ENCODE results near the gene FCHSD2. TPM values are rescaled to one million over a fixed set of nuclear protein-coding genes. Genes with fewer than 3 reads are reported as not detected.
A peak's percentile ranks its signal among the peaks of the same experiment; 100 is the strongest.

The FCHSD2 gene
- total and polyA plus RNA-seq, 2 of the 13 experiments (the other 11 are each of a cell fraction or from before 2014, with no cell fraction given) = 20.5 to 24.8 TPM

GRCh38 chr11:73175551-73176144 lies 33.5 kb upstream of the FCHSD2 start (continued):
- no peak for TF ChIP-seq CAMTA2 (CRISPR knock-in tag; IDR thresholded peaks at IDR 0.05; ENCODE audit: borderline replicate concordance)
- no peak for TF ChIP-seq ZNF687 (CRISPR knock-in tag; IDR thresholded peaks at IDR 0.05)
- no peak for TF ChIP-seq FOXK2 (IDR thresholded peaks at IDR 0.05)
- no peak for TF ChIP-seq KLF11 (CRISPR knock-in tag; IDR thresholded peaks at IDR 0.05)
- no peak for TF ChIP-seq ZHX2 (IDR thresholded peaks at IDR 0.05; ENCODE audit: low read depth)
- TF ChIP-seq ZHX2 (CRISPR knock-in tag; IDR thresholded peaks at IDR 0.05; ENCODE audit: borderline replicate concordance) = no peak
- peak; percentile 68; the same call in 1 of the 2 replicates for TF ChIP-seq FOXJ3 (CRISPR knock-in tag; IDR thresholded peaks at IDR 0.05; ENCODE audit: borderline replicate concordance)
- TF ChIP-seq, protein P1, sequence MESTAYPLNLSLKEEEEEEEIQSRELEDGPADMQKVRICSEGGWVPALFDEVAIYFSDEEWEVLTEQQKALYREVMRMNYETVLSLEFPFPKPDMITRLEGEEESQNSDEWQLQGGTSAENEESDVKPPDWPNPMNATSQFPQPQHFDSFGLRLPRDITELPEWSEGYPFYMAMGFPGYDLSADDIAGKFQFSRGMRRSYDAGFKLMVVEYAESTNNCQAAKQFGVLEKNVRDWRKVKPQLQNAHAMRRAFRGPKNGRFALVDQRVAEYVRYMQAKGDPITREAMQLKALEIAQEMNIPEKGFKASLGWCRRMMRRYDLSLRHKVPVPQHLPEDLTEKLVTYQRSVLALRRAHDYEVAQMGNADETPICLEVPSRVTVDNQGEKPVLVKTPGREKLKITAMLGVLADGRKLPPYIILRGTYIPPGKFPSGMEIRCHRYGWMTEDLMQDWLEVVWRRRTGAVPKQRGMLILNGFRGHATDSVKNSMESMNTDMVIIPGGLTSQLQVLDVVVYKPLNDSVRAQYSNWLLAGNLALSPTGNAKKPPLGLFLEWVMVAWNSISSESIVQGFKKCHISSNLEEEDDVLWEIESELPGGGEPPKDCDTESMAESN (CRISPR knock-in tag; conservative IDR thresholded peaks at IDR 0.05) = 0 out of 2 replicates have a peak, but pooled peaks have one; percentile 20
- no peak for TF ChIP-seq HMG20A (CRISPR knock-in tag; IDR thresholded peaks at IDR 0.05; ENCODE audit: borderline replicate concordance)
- no peak for TF ChIP-seq HBP1 (CRISPR knock-in tag; IDR thresholded peaks at IDR 0.05; ENCODE audit: low read depth)
- TF ChIP-seq RELA (CRISPR knock-in tag; IDR thresholded peaks at IDR 0.05) = no peak
- TF ChIP-seq, protein P2, sequence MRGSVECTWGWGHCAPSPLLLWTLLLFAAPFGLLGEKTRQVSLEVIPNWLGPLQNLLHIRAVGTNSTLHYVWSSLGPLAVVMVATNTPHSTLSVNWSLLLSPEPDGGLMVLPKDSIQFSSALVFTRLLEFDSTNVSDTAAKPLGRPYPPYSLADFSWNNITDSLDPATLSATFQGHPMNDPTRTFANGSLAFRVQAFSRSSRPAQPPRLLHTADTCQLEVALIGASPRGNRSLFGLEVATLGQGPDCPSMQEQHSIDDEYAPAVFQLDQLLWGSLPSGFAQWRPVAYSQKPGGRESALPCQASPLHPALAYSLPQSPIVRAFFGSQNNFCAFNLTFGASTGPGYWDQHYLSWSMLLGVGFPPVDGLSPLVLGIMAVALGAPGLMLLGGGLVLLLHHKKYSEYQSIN (CRISPR knock-in tag; IDR thresholded peaks at IDR 0.05; ENCODE audit: borderline replicate concordance) = no peak
- peak; percentile 26; the same call in 1 of the 2 replicates for TF ChIP-seq LCORL (IDR thresholded peaks at IDR 0.05)
- TF ChIP-seq LCORL (CRISPR knock-in tag; IDR thresholded peaks at IDR 0.05) = peak; percentile 72; the same call in 1 of the 2 replicates
- peak; percentile 54; the same call in 1 of the 2 replicates for TF ChIP-seq MIER3 (CRISPR knock-in tag; IDR thresholded peaks at IDR 0.05; ENCODE audit: borderline replicate concordance)
- TF ChIP-seq MED1 (CRISPR knock-in tag; IDR thresholded peaks at IDR 0.05) = peak; percentile 65
